Epithelial cell of proximal tubule (primary cell): ENCODE data around the gene NAGPA. TPM values are rescaled to one million over a fixed set of nuclear protein-coding genes. Genes with fewer than 3 reads are reported as not detected.

ENCODE experiments used
- DNase-seq: peaks from one replicate; pipeline ENCODE4 v3.0.0-alpha.2; 2011; ENCODE audit warnings: low read depth
- H3K4me3 ChIP-seq: 2 replicates; pipeline ENCODE4 v1.5.1; 2011; ENCODE audit warnings: low read depth, mild to moderate bottlenecking, low read length
- total RNA-seq: library from RNA; depleted of rRNA; stranded (reverse); fragments of >200 nt; gene quantifications from 2 replicates; pipeline ENCODE4 v1.2.3, GENCODE V29; 2015
- TF ChIP-seq, protein P1 (sequence below): conservative IDR thresholded peaks from 2 replicates; pipeline ENCODE4 v1.5.1; 2012; ENCODE audit warnings: low read depth, mild to moderate bottlenecking, low read length

The NAGPA gene
- total RNA-seq, 1 donor from 2014 or later = 15.8 TPM

DNA sequence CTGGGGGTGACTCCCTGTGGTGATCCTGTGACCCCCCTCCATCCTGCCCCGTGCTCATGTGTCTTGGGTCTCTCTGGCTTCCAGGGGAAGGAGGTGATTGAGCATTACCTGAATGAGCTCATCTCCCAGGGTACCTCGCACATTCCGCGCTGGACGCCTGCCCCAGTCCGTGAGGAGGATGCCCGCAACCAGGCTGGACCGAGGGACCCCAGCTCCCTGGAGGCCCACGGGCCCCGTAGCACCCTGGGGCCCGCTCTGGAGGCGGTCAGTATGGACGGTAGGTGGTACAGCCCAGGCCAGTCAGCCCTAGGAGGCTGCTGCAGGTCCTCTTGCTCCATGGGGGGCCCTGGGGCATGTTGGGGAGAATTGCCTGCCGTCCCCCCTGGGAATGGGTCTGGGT is 42.0 kb downstream of the NAGPA start:
- no peak overlapping the region for H3K4me3 ChIP-seq
- TF ChIP-seq, protein P1, sequence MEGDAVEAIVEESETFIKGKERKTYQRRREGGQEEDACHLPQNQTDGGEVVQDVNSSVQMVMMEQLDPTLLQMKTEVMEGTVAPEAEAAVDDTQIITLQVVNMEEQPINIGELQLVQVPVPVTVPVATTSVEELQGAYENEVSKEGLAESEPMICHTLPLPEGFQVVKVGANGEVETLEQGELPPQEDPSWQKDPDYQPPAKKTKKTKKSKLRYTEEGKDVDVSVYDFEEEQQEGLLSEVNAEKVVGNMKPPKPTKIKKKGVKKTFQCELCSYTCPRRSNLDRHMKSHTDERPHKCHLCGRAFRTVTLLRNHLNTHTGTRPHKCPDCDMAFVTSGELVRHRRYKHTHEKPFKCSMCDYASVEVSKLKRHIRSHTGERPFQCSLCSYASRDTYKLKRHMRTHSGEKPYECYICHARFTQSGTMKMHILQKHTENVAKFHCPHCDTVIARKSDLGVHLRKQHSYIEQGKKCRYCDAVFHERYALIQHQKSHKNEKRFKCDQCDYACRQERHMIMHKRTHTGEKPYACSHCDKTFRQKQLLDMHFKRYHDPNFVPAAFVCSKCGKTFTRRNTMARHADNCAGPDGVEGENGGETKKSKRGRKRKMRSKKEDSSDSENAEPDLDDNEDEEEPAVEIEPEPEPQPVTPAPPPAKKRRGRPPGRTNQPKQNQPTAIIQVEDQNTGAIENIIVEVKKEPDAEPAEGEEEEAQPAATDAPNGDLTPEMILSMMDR = no peak
- no peak for DNase-seq

DNA sequence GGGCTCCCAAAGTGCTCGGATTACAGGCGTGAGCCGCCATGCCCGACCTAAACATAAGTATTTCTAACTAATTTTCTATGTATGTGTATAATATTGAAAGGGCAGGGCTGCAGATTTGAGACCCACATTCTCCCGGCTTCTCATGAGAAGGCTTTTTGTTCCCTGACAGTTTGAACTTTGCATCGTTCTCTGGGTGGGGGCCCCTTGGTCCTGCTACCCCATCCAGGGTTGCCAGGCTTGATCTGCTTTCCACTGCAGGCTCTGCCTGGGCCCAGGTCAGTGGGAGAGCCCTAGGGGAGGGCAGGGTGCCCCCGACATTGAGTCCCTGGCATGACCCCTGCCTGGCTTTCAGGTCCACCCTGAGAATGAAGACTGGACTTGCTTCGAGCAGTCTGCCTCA is 43.3 kb downstream of the NAGPA start:
- H3K4me3 ChIP-seq = no peak overlapping the region
- DNase-seq = no peak
- TF ChIP-seq, protein P1 = no peak

DNA sequence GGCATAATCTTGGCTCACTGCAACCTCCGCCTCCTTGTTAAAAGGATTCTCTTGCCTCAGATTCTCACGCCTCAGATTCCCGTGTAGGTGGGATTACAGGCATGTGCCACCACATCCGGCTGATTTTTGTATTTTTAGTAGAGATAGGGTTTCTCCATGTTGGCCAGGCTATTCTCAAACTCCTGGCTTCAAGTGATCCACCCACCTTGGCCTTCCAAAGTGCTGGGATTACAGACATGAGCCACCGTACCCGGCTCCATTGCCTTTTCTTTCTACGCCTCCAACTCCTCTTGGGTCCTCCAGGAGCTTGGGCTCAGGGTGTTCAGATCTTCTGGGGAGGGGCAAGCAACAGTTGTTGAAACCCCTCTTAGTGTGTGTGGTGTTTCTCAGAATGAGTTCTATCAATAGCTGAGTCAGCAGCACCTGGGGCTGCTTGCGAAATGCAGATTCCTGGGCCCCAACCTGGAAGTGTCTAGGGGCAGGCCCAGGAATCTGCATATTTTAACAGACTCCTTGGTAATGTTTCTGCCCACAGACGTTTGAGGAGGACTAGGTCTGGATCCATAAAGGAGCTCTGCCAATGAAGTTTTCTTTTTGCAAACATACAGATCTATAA is 44.2 kb downstream of the NAGPA start:
- no peak for DNase-seq
- TF ChIP-seq, protein P1 = no peak

DNA sequence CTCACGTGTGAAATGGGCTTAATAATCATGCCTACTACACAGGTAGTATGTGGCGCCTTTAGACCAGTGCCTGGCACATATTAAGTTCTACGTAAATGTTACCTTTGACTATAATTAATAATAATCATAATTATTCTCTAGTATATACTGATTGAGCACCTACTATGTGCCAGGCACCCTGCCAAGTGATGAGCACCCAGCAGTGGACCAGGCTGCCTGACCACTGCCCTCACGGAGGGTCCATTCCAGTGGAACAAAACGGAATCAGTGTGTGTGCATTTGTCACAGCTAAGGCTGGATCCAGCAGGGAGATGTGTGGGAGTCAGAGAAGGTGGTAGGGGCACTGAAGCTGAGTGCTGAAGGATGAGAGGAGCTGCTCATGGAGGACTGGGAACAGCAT is 45.1 kb downstream of the NAGPA start:
- TF ChIP-seq, protein P1 = no peak
- no peak overlapping the region for H3K4me3 ChIP-seq
- DNase-seq = no peak

More for the DNA sequence above, 44.2 kb downstream of the NAGPA start:
- no peak overlapping the region for H3K4me3 ChIP-seq

DNA sequence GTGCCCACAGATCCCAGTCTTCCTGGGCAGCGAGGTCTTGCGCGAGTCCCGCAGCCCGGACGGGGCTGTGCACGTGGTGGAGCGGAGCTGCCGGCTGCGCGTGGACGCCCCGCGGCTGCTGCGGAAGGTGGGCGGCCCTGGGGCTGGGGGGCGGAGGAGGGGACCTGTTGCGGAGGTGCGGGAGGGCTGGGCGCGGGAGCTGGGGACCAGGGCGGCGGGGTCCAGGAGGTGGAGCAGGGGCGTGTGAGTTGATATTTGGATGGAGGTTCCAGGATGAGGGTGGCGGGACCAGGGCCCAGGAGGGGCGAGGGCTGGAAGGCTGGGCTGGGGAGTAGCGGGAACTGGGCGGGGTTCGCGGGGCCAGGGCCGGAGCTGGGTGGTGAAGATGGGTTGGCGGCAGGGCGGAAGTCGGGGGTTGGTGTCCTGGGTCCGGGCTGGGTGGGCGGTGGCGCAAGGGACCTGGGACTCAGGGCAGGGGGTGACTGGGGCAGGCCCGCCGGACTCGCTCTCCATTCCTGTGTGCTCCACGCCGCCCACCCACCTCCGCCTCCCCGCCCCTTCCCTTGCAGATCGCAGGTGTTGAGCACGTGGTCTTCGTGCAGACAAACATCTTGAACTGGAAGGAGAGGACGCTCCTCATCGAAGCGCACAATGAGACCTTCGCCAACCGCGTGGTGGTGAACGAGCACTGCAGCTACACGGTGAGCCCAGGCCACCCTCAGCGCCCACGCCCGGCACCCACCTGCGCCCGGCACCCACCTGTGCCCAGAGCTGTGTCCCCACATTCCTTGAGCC is 46.0 kb downstream of the NAGPA start:
- H3K4me3 ChIP-seq = no peak overlapping the region
- DNase-seq = no peak
- TF ChIP-seq, protein P1 = no peak

DNA sequence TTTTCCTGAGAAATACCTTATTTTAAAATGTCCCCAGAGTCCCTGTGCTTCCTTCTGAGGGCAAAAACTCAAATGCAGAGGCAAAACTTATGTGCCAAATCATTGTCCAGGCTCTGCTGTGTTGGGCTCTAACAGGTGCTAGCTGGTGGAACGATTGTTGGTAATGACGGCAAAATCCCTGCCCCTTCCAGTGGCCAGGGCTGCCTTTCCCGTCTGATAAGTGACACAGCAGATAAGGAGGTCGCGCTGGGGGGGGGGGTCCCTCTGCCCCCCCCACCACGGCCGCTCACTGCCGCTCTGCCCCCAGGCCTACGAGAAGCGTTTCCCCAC is 46.5 kb downstream of the NAGPA start:
- DNase-seq = no peak
- H3K4me3 ChIP-seq = no peak overlapping the region
- TF ChIP-seq, protein P1 = no peak
